A673 (cell line): ENCODE measurements around the gene FKBP8.

Experiments
- CTCF ChIP-seq: fragments of 300-800, 200-600 bp; sonication (generic); conservative IDR thresholded peaks from 2 replicates; pipeline ENCODE4 v1.5.1; 2017; ENCODE audit warnings: low read depth, mild to moderate bottlenecking, antibody characterized with exemption, low read length, moderate library complexity, mixed read lengths
- EZH2 ChIP-seq: fragments of 200-600 bp; sonication (generic); IDR thresholded peaks from 2 replicates; pipeline ENCODE4 v1.6.1; 2017; ENCODE audit warnings: borderline replicate concordance, low read depth, mild to moderate bottlenecking, mixed read lengths, antibody characterized with exemption, low read length; ENCODE audit not compliant: poor library complexity, severe bottlenecking

GRCh38 chr19:18513868-18514267 is 29.5 kb downstream of the FKBP8 start:
- no peak for TF ChIP-seq EZH2
- TF ChIP-seq CTCF, result no peak
